ENCODE data around the gene SMPD4.

GRCh38 chr2:130135692-130136541 is 45.5 kb downstream of the SMPD4 start:
- TF ChIP-seq POLR2A (IDR thresholded peaks at IDR 0.05; ENCODE audit: low read length), result no peak
- no peak for TF ChIP-seq GATA1 (IDR thresholded peaks at IDR 0.05; ENCODE audit: low read depth, low read length)
